Hepatocyte (in vitro differentiated cells): ENCODE data around the gene TMEM270. TPM values are rescaled to one million over a fixed set of nuclear protein-coding genes. Genes with fewer than 3 reads are reported as not detected.

ENCODE experiments used
- DNase-seq: peaks from one replicate; pipeline ENCODE4 v3.0.0-alpha.2; 2016; ENCODE audit warnings: low spot score
- H2AFZ ChIP-seq: fragments of 200-600 bp; sonication (generic); 2 replicates; pipeline ENCODE4 v1.6.0; 2016; ENCODE audit warnings: antibody characterized with exemption, mild to moderate bottlenecking
- H3K27ac ChIP-seq: fragments of 200-600 bp; sonication (generic); 2 replicates; pipeline ENCODE4 v1.5.1; 2016; ENCODE audit warnings: mild to moderate bottlenecking
- H3K27me3 ChIP-seq: fragments of 200-600 bp; sonication (generic); 2 replicates; pipeline ENCODE4 v1.6.1; 2016
- H3K36me3 ChIP-seq: fragments of 200-600 bp; sonication (generic); replicated peaks from 2 replicates; pipeline ENCODE4 v1.5.1; 2016; ENCODE audit warnings: low read depth; ENCODE audit not compliant: insufficient read depth
- H3K4me1 ChIP-seq: fragments of 200-600 bp; sonication (generic); 2 replicates; pipeline ENCODE4 v1.5.1; 2016; ENCODE audit warnings: mild to moderate bottlenecking, moderate library complexity; ENCODE audit not compliant: insufficient read depth
- H3K4me2 ChIP-seq: fragments of 200-600 bp; sonication (generic); 2 replicates; pipeline ENCODE4 v1.6.0; 2016
- H3K4me3 ChIP-seq: fragments of 200-600 bp; sonication (generic); 2 replicates; pipeline ENCODE4 v1.5.1; 2016; ENCODE audit warnings: mild to moderate bottlenecking
- H3K79me2 ChIP-seq: fragments of 200-600 bp; sonication (generic); 2 replicates; pipeline ENCODE4 v1.6.0; 2017; ENCODE audit warnings: mild to moderate bottlenecking
- H3K9me2 ChIP-seq: fragments of 200-600 bp; sonication (generic); replicated peaks from 2 replicates; pipeline ENCODE4 v1.6.0; 2017; ENCODE audit warnings: mild to moderate bottlenecking; ENCODE audit not compliant: insufficient read depth
- H3K9me3 ChIP-seq: fragments of 200-600 bp; sonication (generic); 2 replicates; pipeline ENCODE4 v1.5.1; 2016; ENCODE audit warnings: low read depth, mild to moderate bottlenecking
- H4K20me1 ChIP-seq: fragments of 200-600 bp; sonication (generic); 2 replicates; pipeline ENCODE4 v1.6.0; 2016; ENCODE audit warnings: mild to moderate bottlenecking; ENCODE audit not compliant: insufficient read depth, poor library complexity, severe bottlenecking
- CTCF ChIP-seq: fragments of 200-600 bp; sonication (generic); IDR thresholded peaks from 2 replicates; pipeline ENCODE4 v1.5.1; 2016; ENCODE audit warnings: antibody characterized with exemption, mild to moderate bottlenecking; ENCODE audit not compliant: poor library complexity
- EZH2 ChIP-seq: fragments of 200-600 bp; sonication (generic); IDR thresholded peaks from 2 replicates; pipeline ENCODE4 v1.6.1; 2016; ENCODE audit warnings: antibody characterized with exemption, mild to moderate bottlenecking, borderline replicate concordance
- EZH2phosphoT487 ChIP-seq: fragments of 200-600 bp; sonication (generic); IDR thresholded peaks from one replicate; pipeline ENCODE4 v1.6.1; 2018; ENCODE audit warnings: antibody characterized with exemption, mild to moderate bottlenecking, low read depth, moderate library complexity; ENCODE audit not compliant: unreplicated experiment, severe bottlenecking
- WGBS: methylation state at CpG from one replicate; pipeline ENCODE4 v1.1.6; 2016; ENCODE audit warnings: low lambda C conversion rate; ENCODE audit errors: missing lambda C conversion rate; 5-methylcytosine and 5-hydroxymethylcytosine counted together
- polyA plus RNA-seq: library from polyadenylated mRNA; unstranded; fragments of >200 nt; fragmentation: Nextera tagmentation; extraction: Ambion mirVana; gene quantifications from 2 replicates; pipeline ENCODE4 v1.2.1, GENCODE V29; 2016
- total RNA-seq: library from RNA; depleted of rRNA; stranded (reverse); fragments of >200 nt; gene quantifications from 2 replicates; pipeline ENCODE4 v1.2.3, GENCODE V29; 2014

Gene TMEM270
- total and polyA plus RNA-seq, 2 experiments from 2014 or later = 0.47 to 1.1 TPM

- Histone ChIP-seq H3K9me2 (no peaks in the 10 kb centered on the region), H3K4me3 (no peak overlapping the region), H3K4me2 (no peak overlapping the region), H3K4me1 (peaks cover 4% of the 10 kb centered on the region), H3K27ac (no peak overlapping the region), H3K27me3 (no peaks in the 10 kb centered on the region), H3K36me3 (no peaks in the 10 kb centered on the region), H3K79me2 (no peaks in the 10 kb centered on the region), H3K9me3 (no peaks in the 10 kb centered on the region), H4K20me1 (no peaks in the 10 kb centered on the region), H2AFZ (no peak overlapping the region)
- no peak for DNase-seq
- 80% methylated on average over 12 of the region's 15 CpGs for WGBS
- no peak for TF ChIP-seq EZH2phosphoT487
- TF ChIP-seq EZH2 = no peak
- no peak for TF ChIP-seq CTCF
Measured at GRCh38 chr7:73901823-73902597, 41.1 kb downstream of the TMEM270 start.

DNA sequence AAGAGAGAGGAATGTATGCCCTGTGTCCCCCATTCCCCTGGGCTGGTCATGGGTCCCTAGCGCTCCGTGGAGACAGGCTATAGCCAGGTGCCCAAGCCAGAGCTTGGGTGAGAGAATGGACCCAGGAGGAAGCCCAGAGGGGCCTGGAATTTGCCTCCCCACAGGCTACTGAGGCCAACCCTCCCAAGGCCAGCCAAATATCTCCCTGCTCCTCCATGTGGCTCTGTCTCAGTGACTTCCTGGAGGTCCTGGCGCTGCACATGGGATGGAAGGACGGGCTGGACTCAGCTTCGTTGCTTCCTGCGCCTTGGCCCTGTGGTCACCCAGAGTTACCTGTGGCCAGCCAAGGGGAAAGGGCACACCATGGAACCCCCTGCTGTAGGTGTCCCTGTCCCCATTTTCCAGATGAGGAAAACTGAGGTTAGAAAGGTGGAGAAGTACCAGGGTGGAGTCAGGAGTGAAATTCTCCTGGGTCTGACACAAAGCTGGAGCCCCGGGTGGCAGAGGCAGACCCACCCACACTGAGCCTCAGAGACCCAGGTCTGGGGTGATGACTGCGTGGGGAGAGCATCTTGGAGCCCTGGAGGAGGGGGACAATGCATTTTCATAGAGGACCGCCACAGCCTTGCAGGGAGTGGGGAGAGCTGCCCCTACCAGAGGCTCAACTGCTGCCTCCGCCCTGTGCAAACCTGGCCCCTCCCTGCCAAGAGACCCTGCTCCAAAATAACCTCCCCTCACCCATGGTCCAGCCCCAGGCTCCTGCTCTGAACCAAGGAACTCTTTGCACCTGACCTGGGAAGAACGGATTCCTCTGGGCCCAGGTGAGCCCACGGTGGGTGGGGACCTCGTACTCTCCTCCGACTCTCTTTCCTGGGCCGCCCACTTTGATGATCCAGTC lies 42.6 kb downstream of the TMEM270 start:
- Histone ChIP-seq H4K20me1 (no peaks in the 10 kb centered on the region), H3K9me2 (no peaks in the 10 kb centered on the region), H3K79me2 (no peaks in the 10 kb centered on the region), H3K4me3 (no peak overlapping the region), H3K4me1 (peaks cover 4% of the 10 kb centered on the region), H3K4me2 (no peak overlapping the region), H3K36me3 (no peaks in the 10 kb centered on the region), H3K27ac (no peak overlapping the region), H3K9me3 (no peaks in the 10 kb centered on the region), H3K27me3 (no peaks in the 10 kb centered on the region), H2AFZ (no peak overlapping the region)
- DNase-seq = no peak
- WGBS = 94% methylated on average over 15 of the region's 15 CpGs
- no peak for TF ChIP-seq EZH2phosphoT487
- TF ChIP-seq CTCF = no peak
- no peak for TF ChIP-seq EZH2

- TF ChIP-seq EZH2 (no peak), CTCF (no peak), EZH2phosphoT487 (no peak)
Measured at GRCh38 chr7:73904219-73905137, 43.5 kb downstream of the TMEM270 start.

More at GRCh38 chr7:73904219-73905137, 43.5 kb downstream of the TMEM270 start:
- H3K9me2 ChIP-seq = no peaks in the 10 kb centered on the region
- no peaks in the 10 kb centered on the region for H3K9me3 ChIP-seq
- no peak overlapping the region for H3K27ac ChIP-seq
- H2AFZ ChIP-seq = no peak overlapping the region
- no peaks in the 10 kb centered on the region for H4K20me1 ChIP-seq
- no peak overlapping the region for H3K4me2 ChIP-seq
- no peak for DNase-seq
- no peaks in the 10 kb centered on the region for H3K27me3 ChIP-seq
- H3K4me1 ChIP-seq = peaks cover 4% of the 10 kb centered on the region
- H3K4me3 ChIP-seq = no peak overlapping the region
- H3K79me2 ChIP-seq = no peaks in the 10 kb centered on the region
- H3K36me3 ChIP-seq = no peaks in the 10 kb centered on the region
- WGBS = 86% methylated on average over 18 of the region's 24 CpGs
